ENCODE results near the gene TIMM10.

Gene TIMM10, protein sequence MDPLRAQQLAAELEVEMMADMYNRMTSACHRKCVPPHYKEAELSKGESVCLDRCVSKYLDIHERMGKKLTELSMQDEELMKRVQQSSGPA

DNA sequence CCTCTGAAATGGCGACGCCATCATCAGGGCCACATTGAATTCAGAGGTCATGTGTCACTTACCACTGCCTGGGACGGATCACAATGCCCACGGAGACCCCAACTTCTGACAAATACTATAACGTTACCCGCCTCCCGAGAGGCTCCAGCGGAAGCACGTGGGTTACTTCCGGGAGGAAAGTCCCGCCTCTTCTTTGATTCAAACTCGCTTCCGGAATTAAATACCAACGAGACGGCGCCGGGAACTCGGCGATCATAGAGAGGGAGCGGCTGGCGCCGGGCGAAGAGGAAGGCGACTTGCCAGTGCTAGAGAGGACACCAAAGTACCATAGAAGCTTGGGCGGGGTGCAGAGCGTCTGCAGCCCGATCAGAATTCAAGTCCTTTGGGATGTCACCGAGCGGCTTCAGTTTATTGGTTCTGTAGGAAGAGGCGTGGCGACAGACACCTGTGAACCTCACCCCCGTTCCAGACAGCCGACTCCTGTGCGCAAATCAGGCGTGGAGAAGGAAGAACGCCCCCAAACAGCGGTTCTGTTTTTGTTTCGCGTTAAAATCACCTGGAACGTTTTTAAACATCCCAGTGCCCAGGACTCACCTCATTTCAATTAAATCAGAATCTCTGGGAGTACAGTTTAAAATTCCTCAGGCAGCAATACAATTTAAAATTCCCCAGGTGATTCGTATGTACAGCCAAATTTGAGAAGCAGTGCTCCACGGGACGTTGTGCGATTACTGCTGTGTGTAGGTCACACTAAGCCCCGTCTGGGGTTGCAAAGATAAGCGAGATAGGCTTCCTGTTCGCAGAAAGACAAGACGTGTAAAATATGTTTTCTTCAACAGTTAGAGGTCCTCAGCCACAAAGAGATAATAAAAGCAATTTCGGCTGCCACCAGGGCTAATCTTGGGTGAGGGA is at the start of gene TIMM10:
Gene TIMM10, minus strand, starts transcription at position 159 of the 912 bp plus-strand sequence. CDS start 565 bp downstream, outside the sequence.
- peak; percentile 89 for DNase-seq (ENCODE audit: low read depth)

DNA sequence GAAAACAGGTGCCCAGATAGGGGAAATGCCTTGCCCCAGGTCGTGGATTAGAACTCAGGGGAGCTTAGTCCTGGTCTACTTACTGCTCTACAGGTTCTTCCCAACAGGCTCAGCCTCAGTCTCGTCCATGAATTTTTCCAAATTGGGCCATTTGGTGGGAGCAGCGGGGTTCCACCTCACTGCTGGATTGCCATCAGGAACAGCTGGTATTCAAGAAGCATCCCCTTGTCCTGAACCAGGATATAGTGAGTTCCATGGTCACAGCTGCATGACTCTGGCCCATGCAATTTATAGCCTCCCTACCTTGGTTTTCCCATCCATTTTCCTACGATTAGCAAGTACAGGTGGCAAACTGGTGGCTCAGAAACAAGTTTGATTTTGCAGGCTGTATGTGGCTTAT is 43.5 kb upstream of the TIMM10 start:
- no peak for DNase-seq (ENCODE audit: low read depth)

GRCh38 chr11:57571606-57572005 is 41.1 kb upstream of the TIMM10 start:
- no peak for DNase-seq (ENCODE audit: low read depth)

GRCh38 chr11:57568330-57568766 is 37.8 kb upstream of the TIMM10 start:
- peak; percentile 54 for DNase-seq (ENCODE audit: low read depth)

DNA sequence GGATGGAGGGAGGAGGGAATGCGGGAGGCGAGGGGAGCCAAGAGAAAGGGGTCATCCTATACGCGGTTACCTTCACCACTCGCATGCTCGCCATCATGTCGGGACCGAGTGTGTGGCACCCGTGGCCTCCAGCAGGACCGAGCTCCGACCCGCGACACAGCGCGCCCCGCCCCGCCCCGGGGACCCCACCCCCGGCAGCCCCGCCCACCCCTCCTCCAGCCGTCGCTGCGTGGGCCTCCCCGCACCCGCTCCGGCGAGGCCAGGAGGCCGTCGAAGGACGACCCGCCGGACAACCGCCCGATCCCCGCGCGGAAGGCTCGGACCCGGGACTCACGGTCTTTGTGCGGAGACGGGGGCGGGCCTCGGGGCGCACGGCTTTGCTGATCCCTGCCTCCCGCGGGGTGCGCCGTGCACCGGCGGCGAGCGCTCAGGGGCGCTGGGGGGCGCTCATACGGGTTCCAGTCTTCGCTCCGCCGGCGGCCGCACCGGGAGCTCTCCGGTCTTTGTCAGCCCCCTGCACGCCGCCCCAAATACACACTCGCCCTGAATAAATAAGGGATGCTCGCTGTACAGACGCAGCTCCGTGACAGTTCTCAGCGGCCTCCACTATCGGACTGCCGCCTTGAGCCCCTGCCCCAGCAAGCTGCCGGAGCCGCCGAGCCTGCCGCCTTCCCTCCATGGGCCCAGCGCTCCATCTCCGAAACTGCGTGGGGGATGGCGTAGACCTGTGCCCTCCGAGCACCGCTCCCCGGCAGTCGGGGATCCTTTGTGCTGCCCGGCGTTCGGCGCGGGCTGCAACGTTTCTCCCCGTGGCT is 37.2 kb upstream of the TIMM10 start, which contains the start of gene UBE2L6:
Gene UBE2L6, minus strand, starts transcription at position 158 of the 815 bp plus-strand sequence. Its CDS starts 61 bp downstream, at position 97.
- DNase-seq (ENCODE audit: low read depth) = peak; percentile 9

- peak; percentile 11 for DNase-seq (ENCODE audit: low read depth)
Measured at GRCh38 chr11:57566905-57567514, 36.5 kb upstream of the TIMM10 start.

- DNase-seq (ENCODE audit: low read depth) = peak; percentile 16
Measured at GRCh38 chr11:57566005-57566904, 35.7 kb upstream of the TIMM10 start.

GRCh38 chr11:57562596-57562995 is 32.0 kb upstream of the TIMM10 start:
- no peak for DNase-seq (ENCODE audit: low read depth)

- no peak for DNase-seq (ENCODE audit: low read depth)
Measured at GRCh38 chr11:57560146-57560545, 29.6 kb upstream of the TIMM10 start.

DNA sequence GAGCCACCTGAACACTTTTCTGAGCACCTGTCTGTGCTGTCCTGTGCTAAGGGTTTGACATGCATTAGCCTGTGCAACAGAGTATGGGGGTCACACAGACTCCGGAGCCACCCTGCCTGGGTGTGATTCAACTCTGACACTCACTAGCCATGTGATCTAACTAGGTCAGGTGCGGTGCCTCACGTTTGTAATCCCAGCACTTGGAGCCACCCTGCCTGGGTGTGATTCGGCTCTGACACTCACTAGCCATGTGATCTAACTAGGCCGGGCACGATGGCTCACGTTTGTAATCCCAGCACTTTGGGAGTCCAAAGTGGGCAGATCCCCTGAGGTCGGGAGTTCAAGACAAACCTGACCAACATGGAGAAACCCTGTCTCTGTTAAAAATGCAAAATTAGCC is 25.5 kb upstream of the TIMM10 start:
- no peak for DNase-seq (ENCODE audit: low read depth)

DNA sequence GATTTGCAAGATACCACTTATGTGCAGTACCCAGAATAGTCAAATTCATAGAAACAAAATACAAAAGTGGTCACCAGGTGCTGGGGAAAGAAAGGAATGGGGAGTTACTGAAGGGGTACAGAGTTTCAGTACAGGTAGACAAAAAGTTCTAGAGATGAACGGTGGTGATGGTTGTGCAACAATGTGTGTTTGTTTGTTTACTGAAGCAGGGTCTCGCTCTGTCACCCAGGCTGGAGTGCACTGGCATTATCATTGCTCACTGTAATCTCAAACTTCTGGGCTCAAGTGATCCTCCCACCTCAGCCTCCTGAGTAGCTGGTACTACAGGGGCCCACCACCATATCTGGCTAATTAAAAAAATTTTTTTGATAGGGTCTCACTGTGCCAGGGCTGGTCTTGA is 24.8 kb upstream of the TIMM10 start:
- no peak for DNase-seq (ENCODE audit: low read depth)

DNA sequence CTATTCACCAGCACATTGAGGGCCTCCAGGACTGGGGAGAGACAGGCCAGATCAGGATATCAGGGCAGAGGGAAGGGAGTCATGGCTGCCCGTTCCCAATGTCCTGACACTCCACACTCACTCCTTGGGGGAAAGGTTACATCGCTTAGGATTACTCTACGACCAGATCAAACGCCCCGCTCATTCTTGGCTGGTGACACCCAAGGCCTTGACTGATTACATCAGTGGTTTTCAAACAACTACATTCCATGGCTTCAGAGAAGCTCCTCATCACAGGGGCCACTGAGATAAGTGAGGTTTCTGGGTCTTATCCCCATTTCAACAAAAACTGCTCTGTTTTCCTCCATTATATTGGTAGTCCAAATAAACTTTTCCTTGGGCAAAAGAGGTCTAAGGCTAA is 21.9 kb upstream of the TIMM10 start:
- DNase-seq (ENCODE audit: low read depth) = no peak

DNA sequence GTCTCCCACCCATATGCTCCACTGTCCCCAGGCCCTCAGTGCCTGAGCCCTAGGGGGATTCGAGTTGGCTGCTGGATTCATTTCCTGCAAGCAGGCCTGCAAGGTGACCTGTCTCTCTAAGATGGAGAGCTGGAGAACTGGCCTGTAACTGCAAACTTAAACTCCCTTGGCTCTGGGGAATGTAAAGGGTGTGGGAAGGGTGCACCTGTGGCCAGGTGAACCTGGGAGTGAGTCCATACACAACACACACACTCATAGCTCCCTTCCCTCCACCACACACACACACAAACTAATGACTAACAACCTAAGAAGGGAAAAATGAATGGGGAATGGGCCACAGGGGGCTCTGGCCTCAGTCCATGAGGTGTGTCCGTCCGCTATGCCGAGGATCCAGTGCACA is 21.4 kb upstream of the TIMM10 start:
- DNase-seq (ENCODE audit: low read depth) = no peak

DNA sequence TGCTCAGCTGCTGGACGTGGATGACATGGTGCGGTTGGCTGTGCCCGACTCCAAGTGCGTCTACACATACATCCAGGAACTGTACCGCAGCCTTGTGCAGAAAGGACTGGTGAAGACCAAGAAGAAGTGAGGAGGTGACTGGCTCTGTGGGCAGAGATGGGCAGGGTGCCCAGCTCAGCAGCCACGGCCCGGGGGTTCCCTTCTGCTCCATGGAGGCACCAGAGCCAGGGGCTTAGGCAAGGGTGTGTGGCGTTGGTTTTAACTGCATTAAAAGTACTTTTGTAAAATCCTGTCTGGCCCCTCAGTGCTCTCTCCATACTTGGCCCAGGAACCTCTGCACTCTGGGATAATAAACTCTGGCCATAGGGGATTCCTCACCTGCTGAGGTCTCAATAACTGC is 19.4 kb upstream of the TIMM10 start:
- DNase-seq (ENCODE audit: low read depth) = no peak

GRCh38 chr11:57547854-57548377 is 17.4 kb upstream of the TIMM10 start:
- DNase-seq (ENCODE audit: low read depth) = no peak

DNA sequence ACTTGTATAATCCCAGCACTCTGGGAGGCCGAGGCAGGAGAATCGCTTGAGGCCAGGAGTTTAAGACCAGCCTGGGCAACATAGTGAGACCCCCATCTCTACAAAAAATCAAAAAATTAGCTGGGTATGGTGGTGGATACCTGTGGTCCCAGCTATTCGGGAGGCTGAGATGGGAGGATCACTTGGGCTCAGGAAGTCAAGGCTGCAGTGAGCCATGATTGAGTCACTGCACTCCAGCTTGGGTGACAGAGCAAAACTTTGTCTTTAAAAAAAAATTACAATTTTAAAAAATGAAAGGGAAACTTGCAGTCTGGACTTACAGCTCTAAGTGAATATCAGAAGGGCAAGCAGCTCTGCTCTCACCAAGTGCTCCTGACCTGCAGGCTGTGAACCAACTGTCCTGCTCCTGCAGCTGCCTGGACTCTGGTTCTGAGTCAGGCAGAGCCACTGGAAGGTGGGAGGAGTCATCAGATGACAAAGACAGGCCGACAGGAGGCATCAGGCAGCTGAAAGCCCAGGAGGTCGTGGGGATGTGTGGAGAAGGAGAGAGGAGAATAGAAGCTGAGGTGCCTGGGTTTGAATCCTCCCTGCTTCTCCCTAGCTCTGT is 16.4 kb upstream of the TIMM10 start:
- peak; percentile 27 for DNase-seq (ENCODE audit: low read depth)

GRCh38 chr11:57546451-57546850 is 15.9 kb upstream of the TIMM10 start:
- DNase-seq (ENCODE audit: low read depth) = no peak

- DNase-seq (ENCODE audit: low read depth) = no peak
Measured at GRCh38 chr11:57545883-57546282, 15.3 kb upstream of the TIMM10 start.

DNA sequence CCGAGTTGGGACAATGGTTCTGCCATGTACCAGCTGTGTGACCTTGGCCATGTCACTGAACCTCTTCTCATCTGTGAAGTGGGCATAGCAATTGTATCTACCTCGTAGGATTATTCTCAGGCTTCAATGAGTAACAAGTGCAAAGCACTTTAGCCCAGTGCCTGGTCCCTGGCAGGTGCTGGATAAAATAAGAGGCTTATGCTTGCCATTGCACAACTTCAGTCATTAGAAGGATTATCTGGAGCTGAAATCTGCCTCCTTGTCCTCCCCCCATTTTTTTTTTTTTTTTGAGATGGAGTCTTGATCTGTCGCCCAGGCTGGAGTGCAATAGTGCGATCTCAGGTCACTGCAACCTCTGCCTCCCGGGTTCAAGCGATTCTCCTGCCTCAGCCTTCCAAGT is 14.0 kb upstream of the TIMM10 start:
- DNase-seq (ENCODE audit: low read depth) = no peak

DNA sequence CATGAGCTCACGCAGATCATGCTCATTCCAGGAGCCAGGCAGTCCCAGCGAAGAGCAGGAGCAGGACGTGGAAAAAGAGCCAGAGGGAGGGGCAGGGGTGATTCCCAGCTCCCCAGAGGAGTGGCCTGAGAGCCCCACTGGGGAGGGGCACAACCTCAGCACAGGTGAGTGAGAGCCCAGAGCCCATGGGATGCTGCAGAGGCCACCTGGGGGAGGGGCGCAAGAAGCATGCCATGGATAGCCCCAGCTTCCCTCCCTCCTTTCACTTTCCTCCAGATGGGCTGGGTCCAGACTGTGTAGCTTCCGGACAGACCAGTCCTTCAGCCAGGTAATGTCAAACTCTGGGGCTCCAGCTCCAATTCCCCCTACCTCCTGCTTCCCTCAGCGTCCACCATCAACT is 13.0 kb upstream of the TIMM10 start:
- no peak for DNase-seq (ENCODE audit: low read depth)
